Measurements from ENCODE around the gene RSPH1. TPM values are rescaled to one million over a fixed set of nuclear protein-coding genes. Genes with fewer than 3 reads are reported as not detected.

The RSPH1 gene
- total RNA-seq, 1 experiment from 2014 or later: 0.31 TPM

DNA sequence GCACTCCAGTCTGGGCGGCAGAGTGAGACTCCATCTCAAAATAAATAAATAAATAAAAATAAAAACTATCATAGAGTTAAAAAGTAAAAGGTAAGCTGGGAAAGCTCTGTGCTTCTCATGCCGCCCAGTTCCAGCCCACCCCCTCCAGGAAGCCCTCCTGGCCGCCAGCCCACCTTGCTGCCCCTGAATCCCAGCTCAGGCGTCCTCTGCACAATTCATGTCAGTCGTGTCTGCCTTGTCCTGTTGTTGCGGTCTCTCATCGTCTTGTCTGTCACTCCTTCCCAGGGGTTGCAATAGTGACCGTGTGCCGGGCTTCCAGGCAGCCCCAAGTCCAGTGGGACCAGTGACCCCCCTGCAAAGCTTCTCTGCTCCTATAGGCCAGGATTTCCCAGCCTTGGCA is 44.1 kb downstream of the RSPH1 start:
- TF ChIP-seq, protein P1, sequence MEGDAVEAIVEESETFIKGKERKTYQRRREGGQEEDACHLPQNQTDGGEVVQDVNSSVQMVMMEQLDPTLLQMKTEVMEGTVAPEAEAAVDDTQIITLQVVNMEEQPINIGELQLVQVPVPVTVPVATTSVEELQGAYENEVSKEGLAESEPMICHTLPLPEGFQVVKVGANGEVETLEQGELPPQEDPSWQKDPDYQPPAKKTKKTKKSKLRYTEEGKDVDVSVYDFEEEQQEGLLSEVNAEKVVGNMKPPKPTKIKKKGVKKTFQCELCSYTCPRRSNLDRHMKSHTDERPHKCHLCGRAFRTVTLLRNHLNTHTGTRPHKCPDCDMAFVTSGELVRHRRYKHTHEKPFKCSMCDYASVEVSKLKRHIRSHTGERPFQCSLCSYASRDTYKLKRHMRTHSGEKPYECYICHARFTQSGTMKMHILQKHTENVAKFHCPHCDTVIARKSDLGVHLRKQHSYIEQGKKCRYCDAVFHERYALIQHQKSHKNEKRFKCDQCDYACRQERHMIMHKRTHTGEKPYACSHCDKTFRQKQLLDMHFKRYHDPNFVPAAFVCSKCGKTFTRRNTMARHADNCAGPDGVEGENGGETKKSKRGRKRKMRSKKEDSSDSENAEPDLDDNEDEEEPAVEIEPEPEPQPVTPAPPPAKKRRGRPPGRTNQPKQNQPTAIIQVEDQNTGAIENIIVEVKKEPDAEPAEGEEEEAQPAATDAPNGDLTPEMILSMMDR (conservative IDR thresholded peaks at IDR 0.05): no peak
- Histone ChIP-seq H2BK12ac (ENCODE audit: insufficient read length, low read depth, low read length) (no peak overlapping the region), H2BK120ac (ENCODE audit: low read depth, low read length, poor library complexity, severe bottlenecking) (no peak overlapping the region), H2AFZ (ENCODE audit: low read length) (no peak overlapping the region), H2BK20ac (ENCODE audit: low read depth, low read length, poor library complexity, severe bottlenecking) (no peak overlapping the region), H4K20me1 (ENCODE audit: control insufficient read depth, insufficient read depth, insufficient read length) (no peaks in the 10 kb centered on the region), H3K14ac (ENCODE audit: insufficient read depth, low read length) (no peak overlapping the region), H3K4me2 (ENCODE audit: insufficient read depth, insufficient read length, low read length) (no peak overlapping the region), H3K79me1 (ENCODE audit: insufficient read depth, low read depth, low read length, poor library complexity, severe bottlenecking) (no peaks in the 10 kb centered on the region), H3K27ac (ENCODE audit: insufficient read length, low read depth, low read length) (no peak overlapping the region), H4K91ac (ENCODE audit: insufficient read length, low read depth, low read length) (no peak overlapping the region), H3K4me1 (ENCODE audit: insufficient read depth, low read length) (no peaks in the 10 kb centered on the region), H2BK15ac (ENCODE audit: low read depth, low read length) (no peak overlapping the region), H3K9ac (ENCODE audit: extremely low read depth, insufficient read length, low read length) (no peak overlapping the region), H3K56ac (ENCODE audit: insufficient read length, low read depth, low read length) (no peak overlapping the region), H4K5ac (ENCODE audit: insufficient read length, low read depth, low read length) (no peak overlapping the region), H3K18ac (ENCODE audit: insufficient read length, low read depth, low read length) (no peak overlapping the region), H3K9me3 (ENCODE audit: control insufficient read depth, low read depth, low read length) (no peaks in the 10 kb centered on the region), H3T11ph (ENCODE audit: low read length) (no peak overlapping the region), H3K4ac (ENCODE audit: low read depth, low read length) (no peak overlapping the region), H4K8ac (replicated peaks; ENCODE audit: insufficient read length, low read depth, low read length) (no peak overlapping the region), H3K79me2 (ENCODE audit: insufficient read depth, low read length) (no peaks in the 10 kb centered on the region), H3K23ac (ENCODE audit: insufficient read length, low read depth, low read length) (no peak overlapping the region), H3K23me2 (ENCODE audit: insufficient read length, low read depth, low read length, poor library complexity, severe bottlenecking) (no peaks in the 10 kb centered on the region), H2AK5ac (ENCODE audit: insufficient read length, low read length) (no peak overlapping the region), H2BK5ac (ENCODE audit: insufficient read length, low read length) (no peak overlapping the region), H3K27me3 (ENCODE audit: insufficient read depth, low read length) (no peaks in the 10 kb centered on the region)
- Mint-ChIP-seq H3K27me3 (ENCODE audit: low read depth) (peaks cover 8% of the 10 kb centered on the region), H3K36me3 (ENCODE audit: insufficient read depth in 1 of 3, low read depth in 3 of 3) (no peaks in the 10 kb centered on the region), H3K9me3 (no peaks in the 10 kb centered on the region; a peak in 1 of 5 replicates), H3K4me1 (peaks cover 14 to 17% of the 10 kb centered on the region in 2 experiments), H3K4me3 (no peak overlapping the region), H3K27ac (peak overlapping the region in 1 of 3 experiments; percentile 72; a peak in 2 of 7 replicates)
- DNase-seq: no peak
- no CpG with 5 or more reads among the region's 9 CpGs for WGBS (ENCODE audit: extremely low coverage, insufficient read length, low lambda C conversion rate)

Data from H9 (cell line).